ENCODE results near the gene PUS1.

- TF ChIP-seq TOX (CRISPR knock-in tag; IDR thresholded peaks at IDR 0.05; ENCODE audit: borderline replicate concordance) (no peak), PATZ1 (CRISPR knock-in tag; IDR thresholded peaks at IDR 0.05; ENCODE audit: borderline replicate concordance) (no peak), POU6F1 (CRISPR knock-in tag; IDR thresholded peaks at IDR 0.05; ENCODE audit: borderline replicate concordance, low read depth) (no peak), TCF4 (CRISPR knock-in tag; IDR thresholded peaks at IDR 0.05; ENCODE audit: borderline replicate concordance) (no peak), ZNF565 (CRISPR knock-in tag; conservative IDR thresholded peaks at IDR 0.05; ENCODE audit: low read depth) (no peak), CSDC2 (CRISPR knock-in tag; IDR thresholded peaks at IDR 0.05) (no peak), CSRNP3 (CRISPR knock-in tag; IDR thresholded peaks at IDR 0.05) (no peak), ZNF8 (CRISPR knock-in tag; IDR thresholded peaks at IDR 0.05) (no peak), ESRRG (CRISPR knock-in tag; IDR thresholded peaks at IDR 0.05) (no peak), TSHZ2 (CRISPR knock-in tag; IDR thresholded peaks at IDR 0.05) (no peak), BACH2 (CRISPR knock-in tag; IDR thresholded peaks at IDR 0.05; ENCODE audit: borderline replicate concordance) (no peak), CREB5 (CRISPR knock-in tag; IDR thresholded peaks at IDR 0.05; ENCODE audit: low read depth) (no peak), ZFP30 (CRISPR knock-in tag; IDR thresholded peaks at IDR 0.05) (no peak)
Measured at GRCh38 chr12:131900397-131900796, 28.7 kb upstream of the PUS1 start.
